Panc1 (cell line): Measurements from ENCODE around the gene ABI3BP. TPM values are rescaled to one million over a fixed set of nuclear protein-coding genes. Genes with fewer than 3 reads are reported as not detected.

Source experiments
- ATAC-seq: fragments of 200-7000 bp; cut with Tn5 transposase; 2 replicates; pipeline ENCODE4 v1.9.1; 2020; ENCODE audit warnings: mild to moderate bottlenecking, moderate library complexity
- BruUV-seq: library from RNA; stranded (reverse); fragments of 400-500 nt; replicated peaks from 2 replicates; lab custom pipeline; 2021; lab: Mats Ljungman, UMichigan
- CTCF ChIA-PET: fragments of 300-600 bp; sonication (Branson Sonifier 250); formaldehyde crosslinking; loops from one replicate; lab custom pipeline; 2022; ENCODE audit warnings: antibody characterized with exemption; lab: Charles Lee
- POLR2A ChIA-PET: fragments of 300-600 bp; sonication (Branson Sonifier 250); formaldehyde crosslinking; loops from one replicate; lab custom pipeline; 2022; ENCODE audit warnings: antibody characterized with exemption; lab: Charles Lee
- DNase-seq: peaks from one replicate; pipeline ENCODE4 v3.0.0-alpha.2; 2010; ENCODE audit warnings: low read depth, low spot score
- H3K27ac ChIP-seq: 2 replicates; pipeline ENCODE4 v1.5.1; 2011; ENCODE audit warnings: mild to moderate bottlenecking, low read length, inconsistent platforms
- H3K27me3 ChIP-seq: fragments of 200-500 bp; sonication (Bioruptor generic); 2 replicates; pipeline ENCODE4 v1.6.0; 2014; ENCODE audit warnings: low read length, inconsistent platforms; ENCODE audit not compliant: control insufficient read depth, insufficient read depth
- H3K36me3 ChIP-seq: fragments of 200-500 bp; sonication (Bioruptor generic); 2 replicates; pipeline ENCODE4 v1.5.1; 2014; ENCODE audit warnings: inconsistent platforms, mild to moderate bottlenecking, low read length, moderate library complexity; ENCODE audit not compliant: control insufficient read depth, insufficient read depth
- H3K4me1 ChIP-seq: 2 replicates; pipeline ENCODE4 v1.5.1; 2011; ENCODE audit warnings: inconsistent platforms, mild to moderate bottlenecking, low read length, moderate library complexity; ENCODE audit not compliant: control insufficient read depth, insufficient read depth
- H3K4me3 ChIP-seq, 2 experiments: 2 replicates each; pipeline ENCODE4 v1.5.1; 2011 to 2012; ENCODE audit warnings: low read depth in 2 of 2, low read length in 2 of 2, mild to moderate bottlenecking in 2 of 2, inconsistent platforms in 1 of 2, moderate library complexity in 1 of 2
- H3K9me3 ChIP-seq: fragments of 200-500 bp; sonication (Bioruptor generic); 2 replicates; pipeline ENCODE4 v1.5.1; 2014; ENCODE audit warnings: low read depth, mild to moderate bottlenecking, inconsistent platforms, low read length, moderate library complexity; ENCODE audit not compliant: control insufficient read depth, insufficient read depth
- CTCF ChIP-seq: fragments of 450-650 bp; IDR thresholded peaks from 2 replicates; pipeline ENCODE4 v1.5.1; 2017; ENCODE audit warnings: mild to moderate bottlenecking
- REST ChIP-seq, 2 experiments: IDR thresholded peaks; 2 replicates each; pipeline ENCODE4 v1.6.1; 2011 to 2012; ENCODE audit warnings: low read depth in 2 of 2, control low read depth in 1 of 2, low read length in 1 of 2, mild to moderate bottlenecking in 1 of 2, moderate library complexity in 1 of 2; ENCODE audit not compliant: insufficient read depth in 1 of 2
- SIN3A ChIP-seq: IDR thresholded peaks from 2 replicates; pipeline ENCODE4 v1.6.1; 2012; ENCODE audit warnings: low read depth, mild to moderate bottlenecking, low read length, moderate library complexity, borderline replicate concordance; ENCODE audit not compliant: insufficient read depth
- TCF7L2 ChIP-seq: IDR thresholded peaks from 2 replicates; pipeline ENCODE4 v1.6.1; 2011; ENCODE audit warnings: mild to moderate bottlenecking, low read depth, low read length, inconsistent platforms
- in situ Hi-C: cut with HindIII; loops from 2 replicates; pipeline ENCODE4 v1.10.0; 2016; ENCODE audit warnings: low sequenced_read_pairs, low pct_unique_long_range_greater_than_20kb
- intact Hi-C: fragments of 100-400 bp; cut with micrococcal nuclease; formaldehyde crosslinking; loops from one replicate; pipeline ENCODE4 v1.10.0; 2022; ENCODE audit not compliant: unreplicated experiment
- total RNA-seq: library from RNA; stranded (reverse); gene quantifications from one replicate; pipeline ENCODE4 v1.2.1, GENCODE V29; 2021; ENCODE audit not compliant: unreplicated experiment

ABI3BP gene
- total RNA-seq, 1 experiment from 2014 or later, result 0.21 TPM

DNA sequence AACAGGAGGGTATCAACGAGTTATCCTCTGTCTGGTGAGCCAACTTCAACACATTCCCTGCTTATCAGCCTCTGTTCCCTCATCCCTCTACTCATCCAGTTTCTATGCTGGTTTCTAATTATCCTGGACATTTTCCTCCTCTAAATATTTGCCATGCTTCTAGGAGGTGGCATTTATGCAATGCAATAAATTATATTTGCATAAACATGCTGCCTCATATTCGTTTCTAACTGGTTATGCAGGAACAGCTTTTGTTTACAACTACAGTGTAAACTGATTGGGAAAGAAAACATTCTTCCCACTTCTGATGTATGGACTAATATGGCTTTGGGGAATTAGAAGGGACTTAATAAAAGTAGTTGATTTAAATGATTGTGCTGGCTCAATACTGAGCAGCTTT, 161.6 kb downstream of the ABI3BP start:
- Histone ChIP-seq H3K27ac (no peak overlapping the region), H3K27me3 (peaks cover 12% of the 10 kb centered on the region), H3K4me3 (no peak overlapping the region), H3K4me1 (no peaks in the 10 kb centered on the region), H3K36me3 (no peaks in the 10 kb centered on the region), H3K9me3 (no peaks in the 10 kb centered on the region)
- ATAC-seq, result no peak
- POLR2A ChIA-PET, result no interaction called here
- TF ChIP-seq CTCF (no peak), SIN3A (no peak), TCF7L2 (no peak), REST (IDR thresholded peaks at IDR 0.05; ENCODE audit: insufficient read depth in 1 of 2, low read depth in 2 of 2, low read length in 1 of 2) (no peak)
- BruUV-seq, result no TSS peak
- intact Hi-C loops, result no loop called here
- no peak for DNase-seq
- in situ Hi-C loops, result no loop called here
- CTCF ChIA-PET, result no interaction called here

- H3K9me3 ChIP-seq, result no peaks in the 10 kb centered on the region
- peaks cover 12% of the 10 kb centered on the region for H3K27me3 ChIP-seq
- DNase-seq, result no peak
- ATAC-seq, result no peak
- no peaks in the 10 kb centered on the region for H3K4me1 ChIP-seq
- CTCF ChIA-PET, result no interaction called here
- no peaks in the 10 kb centered on the region for H3K36me3 ChIP-seq
- no peak for TF ChIP-seq CTCF
- no peak for TF ChIP-seq SIN3A
- TF ChIP-seq REST (IDR thresholded peaks at IDR 0.05; ENCODE audit: insufficient read depth in 1 of 2, low read depth in 2 of 2, low read length in 1 of 2), result no peak
- TF ChIP-seq TCF7L2, result no peak
- in situ Hi-C loops (no loop called here), intact Hi-C loops (no loop called here)
- H3K4me3 ChIP-seq, result no peak overlapping the region
- POLR2A ChIA-PET, result no interaction called here
- no TSS peak for BruUV-seq
- H3K27ac ChIP-seq, result no peak overlapping the region
Observed at GRCh38 chr3:100830931-100831330, 162.3 kb downstream of the ABI3BP start.
